Muscle layer of colon (tissue), 2 donors: ENCODE data around the gene FRYL.

ENCODE experiments used
- H3K27ac ChIP-seq: one replicate; pipeline ENCODE4 v1.7.0; 2013; ENCODE audit warnings: low read depth, mild to moderate bottlenecking, low read length, moderate library complexity
- H3K27me3 ChIP-seq, 2 donors: one replicate each; pipeline ENCODE4 v1.7.0; 2013; ENCODE audit warnings: low read length in 2 of 2, mild to moderate bottlenecking in 2 of 2; ENCODE audit not compliant: insufficient read depth in 2 of 2, control insufficient read depth in 1 of 2
- H3K36me3 ChIP-seq: one replicate; pipeline ENCODE4 v1.7.0; 2013; ENCODE audit warnings: mild to moderate bottlenecking, low read length; ENCODE audit not compliant: insufficient read depth
- H3K4me1 ChIP-seq: one replicate; pipeline ENCODE4 v1.7.0; 2013; ENCODE audit warnings: mild to moderate bottlenecking, low read length; ENCODE audit not compliant: insufficient read depth
- H3K4me3 ChIP-seq, 2 donors: one replicate each; pipeline ENCODE4 v1.7.0; 2013; ENCODE audit warnings: low read length in 2 of 2, low read depth in 1 of 2, mild to moderate bottlenecking in 1 of 2, moderate library complexity in 1 of 2
- H3K9ac ChIP-seq: one replicate; pipeline ENCODE4 v1.7.0; 2013; ENCODE audit warnings: low read length
- H3K9me3 ChIP-seq: one replicate; pipeline ENCODE4 v1.7.0; 2013; ENCODE audit warnings: mild to moderate bottlenecking, low read length
- donor health status: abdominal sarcoma.
- donor health status: Adenocarcinoma of cecum.

FRYL gene

GRCh38 chr4:48490680-48491513 lies 289.2 kb downstream of the FRYL start:
- H3K36me3 ChIP-seq = no peaks in the 10 kb centered on the region
- peaks cover 20 to 42% of the 10 kb centered on the region in 2 donors for H3K27me3 ChIP-seq
- no peaks in the 10 kb centered on the region for H3K9me3 ChIP-seq
- no peak overlapping the region for H3K4me3 ChIP-seq
- H3K9ac ChIP-seq = no peak overlapping the region
- no peak overlapping the region for H3K27ac ChIP-seq
- no peaks in the 10 kb centered on the region for H3K4me1 ChIP-seq

DNA sequence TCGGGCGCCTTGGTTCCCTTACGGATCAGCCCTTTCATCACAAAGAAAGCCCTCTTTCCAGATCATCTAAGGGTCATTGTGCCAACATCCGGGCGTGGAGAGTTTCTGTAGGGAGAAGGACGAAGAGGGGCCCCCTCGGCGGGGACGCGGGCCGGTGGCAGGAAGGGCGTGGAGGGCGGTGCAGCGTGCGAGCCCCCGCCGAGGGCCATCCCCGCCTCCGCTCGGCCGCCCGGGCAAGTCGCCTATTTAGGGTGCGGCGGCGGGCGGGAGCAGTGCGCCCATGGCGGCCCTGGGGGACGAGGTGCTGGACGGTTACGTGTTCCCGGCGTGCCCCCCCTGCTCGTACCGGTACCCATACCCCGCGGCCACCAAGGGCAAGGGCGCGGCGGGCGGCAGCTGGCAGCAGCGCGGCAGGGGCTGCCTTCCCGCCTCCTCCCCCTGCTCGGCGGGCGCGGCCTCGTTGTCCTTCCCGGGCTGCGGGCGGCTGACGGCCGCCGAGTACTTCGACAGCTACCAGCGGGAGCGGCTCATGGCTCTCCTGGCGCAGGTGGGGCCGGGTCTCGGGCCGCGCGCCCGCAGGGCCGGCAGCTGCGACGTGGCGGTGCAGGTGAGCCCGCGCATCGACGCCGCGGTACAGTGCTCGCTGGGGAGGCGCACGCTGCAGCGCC lies 289.9 kb downstream of the FRYL start, which contains the start of gene ZAR1:
ZAR1 (plus strand) TSS at position 241 of the 668 bp plus-strand sequence; CDS start at position 281, 40 bp downstream.
- no peak within 1 kb of the TSS for H3K9ac ChIP-seq
- peak within 1 kb of the TSS in 1 of 2 donors; percentile 52 for H3K4me3 ChIP-seq
- H3K27me3 ChIP-seq = peaks cover 22 to 43% of the 10 kb centered on the region in 2 donors
- H3K36me3 ChIP-seq = no peaks in the 10 kb centered on the region
- no peaks in the 10 kb centered on the region for H3K4me1 ChIP-seq
- H3K9me3 ChIP-seq = no peaks in the 10 kb centered on the region
- H3K27ac ChIP-seq = no peak within 1 kb of the TSS

GRCh38 chr4:48489683-48490011 lies 290.4 kb downstream of the FRYL start:
- Histone ChIP-seq H3K27me3 (peaks cover 27 to 48% of the 10 kb centered on the region in 2 donors), H3K4me1 (no peaks in the 10 kb centered on the region), H3K27ac (no peak overlapping the region), H3K4me3 (peak overlapping the region in 1 of 2 donors; percentile 52), H3K9me3 (peaks cover 3% of the 10 kb centered on the region), H3K36me3 (no peaks in the 10 kb centered on the region), H3K9ac (no peak overlapping the region)

DNA sequence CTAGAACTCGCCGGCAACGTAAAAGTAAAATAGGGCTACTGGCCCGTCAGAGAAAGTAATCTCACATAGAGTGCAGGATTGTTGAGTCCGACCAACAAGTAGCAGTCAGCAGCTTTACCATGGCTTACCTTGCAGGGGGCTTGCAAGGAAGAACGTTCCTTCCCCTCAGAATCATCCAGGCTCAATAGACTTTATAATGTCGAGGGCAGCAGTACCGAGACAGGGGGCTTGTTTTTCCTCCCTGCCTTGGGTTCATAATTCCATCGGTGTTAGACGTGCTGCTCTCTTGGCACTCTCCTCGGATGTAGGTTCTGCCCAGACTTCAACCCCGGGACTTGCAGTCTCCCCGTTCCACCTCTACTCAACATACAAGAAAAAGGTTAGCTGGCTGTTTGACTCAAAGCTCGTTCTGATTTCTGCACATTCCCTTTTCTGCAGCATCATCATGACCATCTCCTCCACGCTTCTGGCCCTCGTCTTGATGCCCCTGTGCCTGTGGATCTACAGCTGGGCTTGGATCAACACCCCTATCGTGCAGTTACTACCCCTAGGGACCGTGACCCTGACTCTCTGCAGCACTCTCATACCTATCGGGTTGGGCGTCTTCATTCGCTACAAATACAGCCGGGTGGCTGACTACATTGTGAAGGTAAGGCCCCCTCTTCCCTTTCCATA lies 295.4 kb downstream of the FRYL start:
- Histone ChIP-seq H3K4me1 (no peaks in the 10 kb centered on the region), H3K9me3 (peaks cover 4% of the 10 kb centered on the region), H3K4me3 (no peak overlapping the region), H3K36me3 (no peaks in the 10 kb centered on the region), H3K27me3 (peaks cover 45 to 54% of the 10 kb centered on the region in 2 donors), H3K9ac (no peak overlapping the region), H3K27ac (no peak overlapping the region)

DNA sequence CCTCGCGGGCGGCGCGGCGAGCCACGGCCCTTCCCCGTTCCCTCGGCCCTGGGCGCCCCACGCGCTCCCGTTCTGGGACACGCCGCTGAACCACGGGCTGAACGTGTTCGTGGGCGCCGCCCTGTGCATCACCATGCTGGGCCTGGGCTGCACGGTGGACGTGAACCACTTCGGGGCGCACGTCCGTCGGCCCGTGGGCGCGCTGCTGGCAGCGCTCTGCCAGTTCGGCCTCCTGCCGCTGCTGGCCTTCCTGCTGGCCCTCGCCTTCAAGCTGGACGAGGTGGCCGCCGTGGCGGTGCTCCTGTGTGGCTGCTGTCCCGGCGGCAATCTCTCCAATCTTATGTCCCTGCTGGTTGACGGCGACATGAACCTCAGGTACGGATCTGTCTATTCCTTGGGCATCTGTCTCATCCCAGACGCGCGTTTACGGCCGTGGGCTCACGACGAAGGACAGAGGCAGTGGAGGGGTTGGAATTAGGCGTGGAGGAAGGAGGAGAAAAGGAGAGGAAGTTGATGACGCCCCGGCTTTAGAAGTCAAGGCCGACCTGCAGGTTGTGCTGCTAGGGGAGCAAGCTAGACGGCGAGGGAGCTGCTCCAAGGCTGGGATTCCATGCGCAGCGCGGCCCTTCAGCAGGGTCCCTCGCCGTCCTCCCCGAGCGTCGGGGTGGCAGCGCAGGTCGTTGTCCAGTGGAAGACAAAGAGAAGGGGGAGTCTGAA lies 296.1 kb downstream of the FRYL start:
- Histone ChIP-seq H3K4me1 (no peaks in the 10 kb centered on the region), H3K27me3 (peaks cover 38 to 47% of the 10 kb centered on the region in 2 donors), H3K9me3 (peaks cover 4% of the 10 kb centered on the region), H3K36me3 (no peaks in the 10 kb centered on the region), H3K9ac (no peak overlapping the region), H3K4me3 (no peak overlapping the region), H3K27ac (no peak overlapping the region)

DNA sequence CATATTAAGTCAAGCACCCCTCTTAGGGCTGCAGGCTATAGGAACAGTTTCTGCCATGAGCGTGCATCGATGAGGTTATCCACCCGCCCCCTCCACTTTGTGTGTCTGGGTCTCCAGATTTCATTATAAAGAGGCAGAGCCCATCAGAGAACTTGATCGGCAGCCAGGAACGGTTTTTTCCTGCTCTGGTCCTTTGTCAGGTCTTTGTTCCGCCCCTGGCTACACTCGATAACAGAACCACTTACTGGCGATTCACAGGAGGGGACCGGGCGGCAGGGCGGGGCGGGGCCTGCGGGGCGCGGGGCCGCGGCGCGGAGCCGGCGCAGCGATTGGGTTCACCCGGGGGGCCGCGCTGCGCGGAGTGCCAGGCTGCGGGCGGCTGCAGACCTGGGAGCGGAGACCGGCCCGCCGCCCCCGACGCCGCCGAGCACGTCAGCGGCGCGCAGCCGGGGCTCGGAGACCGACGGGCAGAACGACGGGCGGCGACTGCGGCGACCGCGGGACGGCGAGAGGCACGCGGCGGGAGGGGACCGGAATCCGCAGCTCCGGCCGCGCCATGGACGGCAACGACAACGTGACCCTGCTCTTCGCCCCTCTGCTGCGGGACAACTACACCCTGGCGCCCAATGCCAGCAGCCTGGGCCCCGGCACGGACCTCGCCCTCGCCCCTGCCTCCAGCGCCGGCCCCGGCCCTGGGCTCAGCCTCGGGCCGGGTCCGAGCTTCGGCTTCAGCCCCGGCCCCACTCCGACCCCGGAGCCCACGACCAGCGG lies 296.9 kb downstream of the FRYL start, which contains the start of gene SLC10A4:
SLC10A4 (plus strand) TSS at position 338 of the 771 bp plus-strand sequence; CDS start at position 557, 219 bp downstream.
- H3K4me1 ChIP-seq = no peaks in the 10 kb centered on the region
- H3K27ac ChIP-seq = no peak within 1 kb of the TSS
- H3K9me3 ChIP-seq = peaks cover 4% of the 10 kb centered on the region
- H3K27me3 ChIP-seq = peaks cover 30 to 40% of the 10 kb centered on the region in 2 donors
- no peaks in the 10 kb centered on the region for H3K36me3 ChIP-seq
- H3K4me3 ChIP-seq = no peak within 1 kb of the TSS
- H3K9ac ChIP-seq = no peak within 1 kb of the TSS

GRCh38 chr4:48481581-48481980 lies 298.5 kb downstream of the FRYL start:
- Histone ChIP-seq H3K36me3 (no peaks in the 10 kb centered on the region), H3K27me3 (peaks cover 27 to 36% of the 10 kb centered on the region in 2 donors), H3K4me1 (no peaks in the 10 kb centered on the region), H3K4me3 (no peak overlapping the region), H3K27ac (no peak overlapping the region), H3K9me3 (peaks cover 4% of the 10 kb centered on the region), H3K9ac (no peak overlapping the region)

DNA sequence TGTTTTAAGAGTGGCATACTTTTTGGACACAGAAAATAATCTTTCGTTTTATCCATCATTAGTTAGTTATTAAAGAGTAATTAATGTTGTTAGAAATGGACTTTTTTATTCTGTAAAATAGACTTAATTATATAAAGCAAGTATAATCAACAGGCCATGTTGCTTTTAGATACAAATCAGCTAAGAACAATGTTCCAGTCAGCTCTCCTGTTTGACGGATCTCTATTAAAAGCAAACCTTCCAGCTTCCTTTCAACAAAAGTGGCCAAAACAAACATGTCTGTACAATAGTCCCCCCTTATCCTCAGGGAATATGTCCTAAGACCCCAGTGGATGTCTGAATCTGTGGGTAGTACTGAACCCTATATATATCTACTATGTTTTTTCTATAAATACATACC lies 301.8 kb downstream of the FRYL start:
- H3K27ac ChIP-seq = no peak overlapping the region
- no peaks in the 10 kb centered on the region for H3K36me3 ChIP-seq
- H3K27me3 ChIP-seq = peaks cover 13 to 17% of the 10 kb centered on the region in 2 donors
- H3K9me3 ChIP-seq = no peaks in the 10 kb centered on the region
- no peak overlapping the region for H3K4me3 ChIP-seq
- H3K4me1 ChIP-seq = no peaks in the 10 kb centered on the region
- no peak overlapping the region for H3K9ac ChIP-seq

GRCh38 chr4:48475770-48476169 lies 304.3 kb downstream of the FRYL start:
- H3K36me3 ChIP-seq = no peaks in the 10 kb centered on the region
- H3K27ac ChIP-seq = no peak overlapping the region
- no peak overlapping the region for H3K9ac ChIP-seq
- no peaks in the 10 kb centered on the region for H3K4me1 ChIP-seq
- no peak overlapping the region for H3K4me3 ChIP-seq
- no peaks in the 10 kb centered on the region for H3K9me3 ChIP-seq
- no peaks in the 10 kb centered on the region for H3K27me3 ChIP-seq

GRCh38 chr4:48472794-48473193 lies 307.3 kb downstream of the FRYL start:
- H3K36me3 ChIP-seq = no peaks in the 10 kb centered on the region
- no peaks in the 10 kb centered on the region for H3K9me3 ChIP-seq
- no peak overlapping the region for H3K4me3 ChIP-seq
- no peaks in the 10 kb centered on the region for H3K27me3 ChIP-seq
- H3K9ac ChIP-seq = no peak overlapping the region
- no peak overlapping the region for H3K27ac ChIP-seq
- H3K4me1 ChIP-seq = no peaks in the 10 kb centered on the region
